OCI-M2 (cell line): ENCODE measurements around the gene MTREX.

Experiments
- DNase-seq: peaks from one replicate; lab custom pipeline; 2025; ENCODE audit not compliant: unreplicated experiment; lab: John Stamatoyannopoulos, UW

The MTREX gene

DNA sequence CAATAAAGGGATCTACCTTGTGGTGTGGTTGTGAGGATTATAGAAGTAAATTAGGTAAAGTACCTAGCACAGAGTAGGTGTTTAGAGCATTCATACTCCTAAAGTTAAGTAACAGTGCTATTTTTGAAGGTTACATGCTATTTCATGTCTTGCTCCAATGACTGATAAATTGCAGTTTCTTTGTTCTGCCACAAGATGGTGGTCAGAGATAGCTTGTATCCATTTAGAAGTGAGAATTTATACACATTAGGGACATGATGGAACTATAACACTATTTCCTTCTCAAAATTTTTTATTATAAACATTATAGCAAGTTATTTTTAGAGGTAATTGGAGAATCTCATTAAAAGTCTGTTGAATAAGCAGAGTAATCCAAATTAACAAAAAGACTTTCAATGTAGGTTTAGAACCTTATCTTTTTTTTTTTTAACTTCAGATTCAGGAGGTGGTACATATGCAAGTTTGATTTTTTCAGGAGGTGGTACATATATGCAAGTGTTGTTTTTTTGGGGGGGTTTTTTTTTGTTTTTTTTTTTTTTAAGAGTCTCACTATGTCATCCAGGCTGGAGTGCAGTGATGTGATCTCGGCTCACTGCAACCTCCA lies 17.1 kb downstream of the MTREX start:
- DNase-seq, result no peak

DNA sequence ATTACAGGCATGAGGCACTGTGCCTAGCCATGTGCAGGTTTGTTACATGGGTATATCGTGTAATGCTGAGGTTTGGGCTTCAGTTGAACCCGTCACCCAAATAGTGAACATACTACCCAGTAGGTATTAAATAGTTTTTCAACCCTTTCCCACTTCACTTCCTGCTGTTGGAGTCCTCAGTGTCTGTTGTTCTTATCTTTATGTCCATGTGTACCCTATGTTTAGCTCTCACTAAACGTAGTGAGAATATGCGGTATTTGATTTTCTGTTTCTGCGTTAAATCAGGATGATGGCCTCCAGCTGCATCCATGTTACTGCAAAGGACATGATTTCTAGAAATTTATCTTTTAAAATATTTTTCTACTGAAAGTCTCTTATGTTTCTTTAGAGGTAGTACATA lies 17.8 kb downstream of the MTREX start:
- no peak for DNase-seq

DNA sequence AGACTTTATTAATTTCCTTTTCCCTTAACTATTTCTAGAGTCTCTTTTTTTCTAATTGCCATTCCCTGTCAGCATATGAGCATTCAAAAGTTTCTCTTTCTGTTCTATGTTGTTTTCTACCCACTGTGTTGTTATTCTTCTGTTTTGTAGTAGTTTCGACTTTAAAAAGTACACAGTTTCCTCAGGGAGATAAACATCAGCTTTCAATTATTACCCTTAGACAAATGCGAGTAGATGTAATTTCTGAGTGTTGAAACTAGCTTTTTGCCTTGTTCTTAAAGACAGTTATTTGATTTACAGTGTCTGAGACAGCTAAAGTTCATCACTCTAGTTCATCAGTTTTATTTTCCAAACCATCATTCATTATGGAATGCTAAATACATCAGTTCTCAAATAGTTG lies 19.5 kb downstream of the MTREX start:
- no peak for DNase-seq

DNA sequence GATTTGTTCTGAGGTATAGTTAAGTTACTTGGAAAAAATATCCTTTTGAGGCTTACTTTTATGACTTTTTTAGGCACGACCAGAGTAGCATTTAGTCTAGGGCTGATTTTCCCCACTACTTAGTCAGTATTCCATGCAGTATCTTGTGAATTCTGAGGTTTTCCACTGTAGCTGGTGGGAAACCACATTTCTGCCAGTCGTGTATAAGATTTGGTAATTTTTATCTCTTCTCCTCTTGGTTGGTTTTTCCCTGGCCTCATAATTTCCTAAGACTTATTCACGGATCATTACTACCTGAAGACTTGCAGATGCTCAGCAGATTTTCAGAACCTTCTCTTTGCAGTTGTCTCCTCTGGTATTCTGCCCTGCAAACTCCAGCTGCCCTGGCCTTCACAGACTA lies 23.5 kb downstream of the MTREX start:
- no peak for DNase-seq

DNA sequence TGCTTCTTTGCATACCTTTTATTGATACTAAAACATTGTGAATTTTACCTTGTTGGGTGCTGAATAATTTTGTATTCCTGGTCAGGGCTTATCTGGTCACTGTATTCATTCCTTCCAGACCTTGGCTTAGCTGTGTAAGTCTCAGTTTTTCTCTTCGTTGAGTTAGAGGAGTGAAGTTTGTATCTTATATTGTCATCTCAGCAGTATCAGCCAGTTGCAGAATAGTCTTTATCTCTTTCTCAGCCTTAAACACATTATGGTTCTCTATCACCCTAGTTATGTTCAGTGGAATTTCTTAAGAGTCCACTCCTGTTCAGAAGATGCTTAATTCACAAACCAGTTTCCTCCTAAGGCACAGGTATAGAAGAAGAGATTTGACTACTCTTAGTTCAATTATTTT lies 25.2 kb downstream of the MTREX start:
- DNase-seq, result no peak

DNA sequence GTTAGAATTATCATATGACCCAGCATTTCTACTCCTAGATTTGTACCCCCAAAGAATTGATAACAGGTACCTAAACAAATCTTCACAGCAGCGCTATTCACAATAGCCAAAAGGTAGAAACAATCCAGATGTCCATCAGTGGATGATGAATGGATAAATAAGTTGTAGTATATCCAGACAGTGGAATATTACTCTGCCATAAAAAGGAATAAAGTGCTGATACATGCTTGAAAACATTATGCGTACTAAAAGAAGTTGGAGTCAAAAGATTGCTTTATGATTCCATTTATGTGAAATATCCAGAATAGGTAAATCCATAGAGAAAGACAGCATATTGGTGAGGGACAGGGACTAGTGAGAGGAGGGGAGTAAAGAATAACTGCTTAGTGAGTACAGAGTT lies 26.0 kb downstream of the MTREX start:
- no peak for DNase-seq

DNA sequence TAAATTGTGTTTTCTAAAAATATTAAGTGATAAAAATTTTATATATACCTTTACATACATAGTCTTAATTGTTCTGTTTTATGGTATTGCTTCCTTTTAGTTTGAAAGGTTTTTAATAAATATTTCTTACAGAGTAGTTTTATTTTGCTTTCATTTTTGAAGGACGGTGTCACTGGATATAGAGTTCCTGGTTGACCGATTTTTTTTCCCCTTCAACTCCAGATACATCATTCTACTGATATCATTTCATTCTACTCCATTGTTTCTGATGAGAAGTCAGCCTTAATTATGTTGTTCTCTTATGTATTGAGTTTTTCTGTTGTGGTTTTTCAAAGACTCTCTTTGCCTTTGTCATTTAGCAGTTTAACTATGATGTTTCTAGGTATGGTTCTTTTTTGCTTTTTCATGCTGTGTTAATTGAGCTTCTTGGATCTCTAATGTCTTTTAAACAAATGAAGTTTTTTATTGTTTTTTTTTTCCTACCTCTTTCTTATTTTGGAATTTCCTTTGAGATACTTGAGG lies 30.4 kb downstream of the MTREX start:
- DNase-seq, result no peak

DNA sequence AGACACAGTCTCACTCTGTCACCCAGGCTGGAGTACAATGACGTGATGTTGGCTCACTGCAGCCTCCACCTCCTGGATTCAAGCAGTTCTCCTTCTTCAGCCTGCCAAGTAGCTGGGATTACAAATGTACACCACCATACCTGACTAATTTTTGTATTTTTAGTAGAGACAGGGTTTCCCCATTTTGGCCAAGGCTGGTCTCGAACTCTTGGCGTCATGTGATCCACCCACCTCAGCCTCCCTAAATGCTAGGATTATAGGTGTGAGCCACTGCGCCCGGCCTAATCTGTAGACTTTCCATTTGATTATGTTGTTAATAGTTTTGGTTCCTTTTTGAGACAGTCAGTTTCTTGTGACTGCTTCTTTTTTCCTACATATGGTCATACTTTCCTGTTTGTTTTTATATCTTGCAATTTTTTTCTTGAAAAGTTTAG lies 31.0 kb downstream of the MTREX start:
- DNase-seq, result no peak

DNA sequence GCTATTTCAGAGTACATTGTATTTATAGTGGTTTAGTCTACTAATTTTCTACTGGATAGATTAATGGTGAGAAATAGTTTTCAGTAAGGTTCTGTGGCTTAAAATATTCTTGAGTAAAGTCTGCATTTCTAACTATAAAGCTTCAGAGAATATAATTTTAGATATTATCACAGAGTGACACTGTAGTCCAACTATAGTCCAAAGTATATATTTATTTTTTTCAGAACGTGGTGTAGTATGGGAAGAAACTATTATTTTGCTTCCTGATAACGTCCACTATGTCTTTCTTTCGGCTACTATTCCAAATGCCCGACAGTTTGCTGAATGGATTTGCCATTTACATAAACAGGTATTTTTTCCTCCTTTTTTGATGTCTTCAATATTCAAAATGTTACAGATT lies 35.3 kb downstream of the MTREX start:
- no peak for DNase-seq

DNA sequence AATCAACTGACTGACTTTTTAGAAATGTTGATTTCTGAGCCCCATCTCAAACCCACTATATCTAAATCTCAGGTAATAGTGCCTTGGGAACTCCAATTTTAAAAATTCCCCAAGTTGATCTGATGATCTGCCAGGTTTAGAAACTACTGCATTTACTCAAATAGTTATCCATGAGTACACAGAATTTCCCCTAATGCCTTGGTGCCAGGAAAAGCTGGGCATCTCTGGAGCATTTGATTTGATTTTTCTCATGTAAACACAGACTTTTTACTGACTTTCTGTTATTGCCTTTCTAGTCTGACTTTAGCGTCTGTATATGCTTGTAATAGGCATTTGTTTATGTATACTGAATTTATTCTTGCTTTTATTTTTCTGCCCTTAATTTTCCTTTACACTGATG lies 35.8 kb downstream of the MTREX start:
- DNase-seq, result no peak

DNA sequence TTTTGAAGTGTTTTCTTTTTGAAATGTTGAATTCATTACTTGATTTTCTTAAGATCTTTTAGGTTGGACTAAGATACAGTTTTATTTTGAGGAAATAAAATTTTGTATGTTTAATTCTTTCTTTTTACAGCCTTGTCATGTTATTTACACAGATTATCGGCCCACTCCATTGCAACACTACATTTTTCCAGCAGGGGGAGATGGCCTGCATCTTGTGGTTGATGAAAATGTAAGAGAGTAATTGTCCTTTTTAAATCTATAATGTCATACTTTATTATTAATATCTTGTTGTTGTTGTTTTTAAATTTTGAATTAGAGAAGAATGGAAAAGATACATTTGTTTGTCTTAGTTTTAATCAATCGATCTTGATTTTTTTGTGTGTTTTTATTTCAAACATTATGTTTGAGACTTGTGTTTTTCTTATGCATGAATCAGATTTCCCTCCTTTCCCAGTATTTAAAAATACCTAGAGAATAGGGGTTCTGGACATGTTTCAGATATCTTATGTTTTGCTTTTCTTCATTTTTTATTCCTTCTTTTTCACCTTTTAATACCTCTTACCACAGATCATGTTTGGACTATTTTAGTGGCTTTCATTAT lies 36.7 kb downstream of the MTREX start:
- no peak for DNase-seq

DNA sequence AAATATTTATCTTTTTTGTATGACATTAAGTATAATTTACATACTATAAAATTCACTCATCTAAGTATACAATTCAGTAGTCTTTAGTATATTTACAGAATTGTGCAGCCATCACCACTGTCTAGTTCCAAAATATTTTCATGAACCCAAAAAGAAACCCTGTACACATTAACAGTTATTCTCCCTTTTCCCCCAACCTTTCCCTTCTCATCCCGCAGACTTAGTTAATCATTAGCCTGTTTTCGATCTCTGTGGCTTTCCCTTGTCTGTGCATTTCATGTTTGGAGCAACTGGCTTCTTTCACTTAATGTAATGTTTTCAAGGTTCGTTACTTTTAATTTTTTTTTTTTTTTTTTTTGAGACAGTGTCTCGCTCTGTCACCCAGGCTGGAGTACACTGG lies 37.5 kb downstream of the MTREX start:
- no peak for DNase-seq

DNA sequence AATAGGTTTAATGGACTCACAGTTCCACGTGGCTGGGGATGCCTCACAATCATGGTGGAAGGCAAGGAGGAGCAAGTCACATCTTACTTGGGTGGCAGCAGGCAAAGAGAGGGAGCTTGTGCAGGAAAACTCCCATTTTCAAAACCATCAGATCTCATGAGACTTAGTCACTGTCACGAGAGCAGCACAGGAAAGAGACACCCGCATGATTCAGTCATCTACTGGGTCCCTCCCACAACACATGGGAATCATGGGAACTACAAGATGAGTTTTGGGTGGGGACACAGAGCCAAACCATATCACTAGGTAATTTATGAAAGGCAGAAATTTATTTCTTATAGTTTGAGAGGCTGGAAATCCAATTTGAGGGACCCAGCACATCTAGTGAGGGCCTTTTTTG lies 40.0 kb downstream of the MTREX start:
- no peak for DNase-seq

DNA sequence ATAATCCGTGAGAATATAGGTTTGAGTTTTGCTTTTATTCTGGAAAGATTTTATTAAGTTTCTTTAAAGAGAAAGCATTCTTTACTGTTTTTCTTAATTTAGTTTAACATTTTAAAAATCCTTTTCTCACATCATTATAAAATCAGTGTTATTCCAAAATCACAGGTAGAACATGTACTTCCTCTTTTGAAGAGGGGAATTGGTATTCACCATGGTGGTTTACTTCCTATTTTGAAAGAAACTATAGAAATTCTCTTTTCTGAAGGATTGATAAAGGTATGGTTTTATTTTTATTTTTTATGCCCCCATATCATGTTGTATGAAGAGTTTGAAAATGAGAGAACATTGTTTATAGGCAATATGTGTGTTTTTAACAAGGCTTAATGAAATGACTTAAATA lies 43.0 kb downstream of the MTREX start:
- DNase-seq, result no peak

DNA sequence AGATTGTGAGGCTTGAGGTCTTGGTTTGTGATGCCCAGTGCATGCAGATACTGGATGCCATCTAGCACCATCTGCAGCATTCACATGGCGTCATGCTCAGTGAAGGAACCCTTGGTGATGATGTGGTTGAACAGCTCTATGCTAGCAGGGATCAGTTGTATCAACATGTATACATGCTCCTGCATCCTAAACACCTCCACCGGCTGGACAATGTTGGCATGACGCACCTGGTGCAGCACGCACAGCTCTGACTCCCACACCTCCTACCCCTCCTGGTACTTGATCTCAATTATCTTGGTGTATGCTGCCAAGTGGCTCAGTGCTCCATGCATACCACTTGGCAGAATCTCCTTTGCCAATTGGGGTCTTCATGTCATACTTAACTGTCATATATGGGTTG lies 49.1 kb downstream of the MTREX start:
- DNase-seq, result no peak

DNA sequence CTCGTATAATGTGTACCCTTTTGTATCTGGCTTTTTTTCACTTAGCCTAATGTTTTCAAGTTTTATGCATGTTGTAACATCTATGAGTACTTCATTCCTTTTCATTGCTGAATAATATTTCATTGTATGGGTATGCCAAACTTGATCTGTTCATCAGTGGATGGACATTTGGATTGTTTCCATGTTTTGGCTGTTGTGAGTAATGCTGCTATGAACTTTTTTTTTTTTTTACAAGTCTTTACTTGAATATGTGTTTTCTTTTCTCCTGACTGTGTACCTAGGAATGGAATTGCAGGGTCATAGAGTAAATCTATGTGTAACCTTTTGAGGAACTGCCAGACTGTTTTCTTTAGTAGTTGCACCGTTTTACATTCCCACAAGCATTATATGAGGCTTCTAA lies 52.4 kb downstream of the MTREX start:
- DNase-seq, result no peak

DNA sequence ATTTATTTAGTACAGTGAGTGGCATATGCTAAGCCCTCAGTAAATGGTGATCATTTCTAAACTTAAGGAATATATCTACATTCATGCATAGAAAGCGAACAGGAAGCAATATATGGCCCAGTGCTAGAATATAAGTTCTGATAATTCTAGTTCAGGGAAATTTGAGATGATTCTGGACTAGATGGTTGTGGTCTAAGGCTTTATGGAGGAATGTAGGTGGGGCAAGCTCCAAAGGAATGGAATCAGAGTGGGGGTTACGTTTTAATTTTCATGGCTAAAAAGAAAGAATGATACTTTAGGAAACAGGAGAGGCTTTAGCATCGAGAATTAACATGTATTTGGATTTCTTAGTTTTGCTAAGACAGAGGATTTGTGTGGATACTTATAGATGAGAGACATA lies 56.1 kb downstream of the MTREX start:
- no peak for DNase-seq

DNA sequence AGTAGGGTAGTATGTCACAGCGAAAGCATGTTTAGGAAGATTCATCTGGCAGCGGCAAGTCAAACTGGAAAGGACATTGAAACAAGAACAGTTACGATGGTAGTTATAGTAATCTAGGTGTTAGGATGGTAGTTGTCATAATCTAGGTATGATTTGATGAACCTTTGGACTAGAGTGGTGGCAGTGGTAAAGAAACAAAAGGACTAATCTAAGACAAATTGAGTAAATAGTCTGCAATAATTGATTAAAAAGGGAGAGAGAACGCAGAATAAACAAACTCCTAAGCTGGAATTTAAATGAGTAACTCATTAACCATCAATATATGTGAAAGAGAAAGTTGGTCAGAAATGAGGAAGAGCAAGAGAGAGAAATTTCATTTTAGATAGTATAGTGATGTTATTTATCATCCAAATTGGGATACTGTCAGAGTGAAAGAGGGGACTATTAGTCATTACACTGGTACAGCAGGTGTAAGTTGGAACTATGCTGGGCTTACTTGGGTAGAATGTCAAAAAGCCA lies 56.8 kb downstream of the MTREX start:
- DNase-seq, result no peak

DNA sequence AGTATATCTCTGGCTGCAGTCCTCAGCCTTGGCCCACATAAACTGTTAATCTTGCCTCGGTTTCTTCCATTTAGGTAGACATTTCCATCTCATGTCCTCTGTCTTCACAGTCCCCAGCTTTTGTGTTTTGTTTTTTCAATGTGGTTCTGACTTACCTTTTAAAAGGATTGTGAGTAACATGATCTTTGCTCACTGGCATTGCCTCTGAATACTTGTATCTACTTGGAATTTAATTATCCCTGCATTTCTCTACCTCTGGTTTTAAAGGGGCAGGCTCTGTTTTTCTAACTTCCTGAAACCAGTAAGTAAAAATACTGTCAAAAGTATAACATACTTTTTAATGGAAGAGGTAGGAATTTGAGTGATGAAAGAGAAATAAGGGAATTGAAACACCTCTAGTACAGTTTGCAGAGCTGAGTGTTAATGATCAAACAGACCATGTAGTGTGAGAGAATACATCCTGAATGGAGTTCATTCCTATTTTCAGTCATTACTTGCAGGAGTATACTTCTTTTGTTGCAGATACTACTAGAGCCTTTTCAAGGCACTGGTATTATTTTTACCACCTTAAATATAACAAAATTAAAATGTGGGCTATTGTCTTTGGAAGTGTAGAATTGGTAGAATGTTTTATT lies 62.6 kb downstream of the MTREX start:
- no peak for DNase-seq

DNA sequence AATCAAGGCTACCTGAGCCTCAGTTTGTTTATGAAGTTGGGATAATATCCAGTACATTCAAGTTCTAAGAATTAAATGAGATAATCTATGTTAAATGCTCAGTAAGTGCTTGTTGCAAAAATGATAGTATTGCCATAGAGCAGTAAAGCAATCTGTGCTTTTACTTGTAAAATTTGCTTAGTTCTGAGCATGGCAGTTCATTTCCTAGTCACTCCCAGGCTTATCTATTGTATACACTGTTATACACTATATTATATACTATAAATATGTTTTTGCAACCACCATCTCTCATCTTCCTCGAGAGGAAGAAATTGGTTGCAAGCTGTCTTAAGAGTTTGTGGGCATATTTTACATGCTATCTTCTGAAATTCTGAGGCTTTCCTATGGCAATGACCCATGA lies 63.4 kb downstream of the MTREX start:
- DNase-seq, result no peak

DNA sequence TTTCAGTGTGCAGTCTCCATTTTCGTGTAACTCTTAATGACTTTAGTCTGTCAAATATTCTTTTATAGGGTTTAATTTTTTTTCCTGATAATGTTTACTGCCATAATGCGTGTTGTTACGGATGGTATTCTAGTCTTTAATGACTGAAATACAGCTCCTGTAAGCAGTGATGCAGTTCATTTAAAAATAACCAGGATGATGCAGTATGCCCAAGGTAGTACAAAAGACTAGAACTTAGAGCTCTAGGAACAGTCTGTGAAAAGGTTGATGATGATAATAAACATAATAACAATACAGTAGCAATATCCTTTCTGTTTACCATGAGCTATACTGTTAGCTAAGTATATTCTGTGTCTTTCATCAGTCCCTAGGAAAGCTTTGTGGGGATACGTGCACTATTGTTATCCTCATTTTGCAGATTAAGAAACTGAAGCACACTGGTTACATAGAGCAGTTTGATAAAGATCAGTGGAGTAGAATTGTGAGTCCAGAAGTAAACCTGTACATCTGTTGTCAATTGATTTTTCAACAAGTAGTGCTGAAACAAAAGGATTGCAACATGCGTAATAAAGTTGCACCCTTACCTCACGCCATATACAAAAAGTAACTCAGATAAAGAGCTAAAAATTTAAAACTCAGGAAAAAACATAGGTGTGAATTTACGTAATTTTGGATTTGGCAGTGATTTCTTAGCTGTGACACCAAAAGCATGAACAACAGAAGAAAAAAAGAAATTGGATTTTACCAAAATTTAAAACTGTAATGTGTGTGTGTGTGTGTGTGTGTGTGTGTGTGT lies 64.5 kb downstream of the MTREX start:
- no peak for DNase-seq

DNA sequence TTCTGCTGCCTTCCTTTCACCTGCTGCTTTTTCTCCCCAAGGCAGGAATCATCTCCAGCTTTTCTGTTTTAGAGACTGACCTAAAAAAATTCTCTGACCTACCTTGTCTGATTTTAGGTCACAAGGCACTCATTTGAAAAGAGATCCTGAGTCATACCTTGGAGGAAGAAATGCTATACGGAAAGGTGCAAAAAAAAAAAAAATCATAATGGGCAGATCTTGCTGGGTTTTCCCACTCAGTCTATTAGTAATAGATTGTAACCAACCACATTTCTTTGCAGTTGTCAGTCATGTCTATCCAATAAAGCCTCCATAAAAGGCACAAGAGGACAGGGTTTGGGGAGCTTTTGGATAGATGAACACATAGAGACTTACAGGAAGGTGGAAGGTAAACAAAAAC lies 70.0 kb downstream of the MTREX start:
- DNase-seq, result no peak
